GM19193 (cell line): Measurements from ENCODE around the gene TRIM58.

ENCODE experiments used
- POLR2A ChIP-seq: IDR thresholded peaks from 4 replicates; pipeline ENCODE4 v1.6.1; 2011; ENCODE audit not compliant: insufficient read depth, insufficient read length; ENCODE audit errors: extremely low read depth

Gene TRIM58

DNA sequence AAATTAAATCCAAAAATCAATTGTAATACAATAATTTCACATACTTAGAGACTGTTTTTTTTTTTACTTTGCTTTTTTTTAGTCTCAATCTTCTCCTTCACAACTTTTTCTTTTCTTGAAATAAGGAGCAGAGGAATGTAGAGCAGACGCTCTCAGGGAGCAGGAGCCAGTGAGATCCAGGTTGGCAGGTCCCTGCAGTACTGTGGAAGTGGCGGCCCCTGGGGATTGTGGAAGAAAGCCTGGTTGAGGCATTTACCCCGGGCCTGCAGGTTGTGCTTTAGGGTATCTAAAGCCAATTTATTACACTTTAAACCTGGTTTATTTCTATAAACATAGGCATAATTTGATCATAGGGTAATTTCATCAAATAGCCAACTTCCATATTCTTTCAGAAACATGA is 67.0 kb downstream of the TRIM58 start:
- TF ChIP-seq POLR2A, result no peak

DNA sequence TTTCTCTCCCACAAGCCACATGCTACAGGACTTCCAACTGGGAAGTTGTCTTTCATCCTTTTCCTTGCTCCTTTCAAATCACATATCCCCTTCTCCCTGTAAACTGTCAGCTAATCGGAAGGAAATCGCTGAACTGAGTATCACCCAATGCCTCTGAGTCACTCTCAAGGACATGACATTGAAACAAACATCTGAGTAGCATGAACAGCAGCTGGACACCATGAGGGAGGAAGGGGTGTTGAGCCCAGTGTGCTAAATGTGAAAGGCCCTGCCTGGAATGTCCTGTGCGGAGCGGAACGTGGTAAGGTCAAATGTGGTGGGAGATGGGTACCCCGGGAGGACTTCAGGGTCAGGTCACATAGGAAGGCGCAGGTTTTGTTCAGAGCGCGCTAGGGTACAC is 67.9 kb downstream of the TRIM58 start, which contains the start of gene OR2AJ1:
Gene OR2AJ1, plus strand, starts transcription at position 22 of the 400 bp plus-strand sequence. CDS start 8,880 bp downstream, outside the sequence.
- TF ChIP-seq POLR2A, result no peak
